ENCODE data around the gene TRPV3. TPM values are rescaled to one million over a fixed set of nuclear protein-coding genes. Genes with fewer than 3 reads are reported as not detected.

Gene TRPV3
- total RNA-seq, 2 experiments from 2014 or later: 0.25 to 0.56 TPM

DNA sequence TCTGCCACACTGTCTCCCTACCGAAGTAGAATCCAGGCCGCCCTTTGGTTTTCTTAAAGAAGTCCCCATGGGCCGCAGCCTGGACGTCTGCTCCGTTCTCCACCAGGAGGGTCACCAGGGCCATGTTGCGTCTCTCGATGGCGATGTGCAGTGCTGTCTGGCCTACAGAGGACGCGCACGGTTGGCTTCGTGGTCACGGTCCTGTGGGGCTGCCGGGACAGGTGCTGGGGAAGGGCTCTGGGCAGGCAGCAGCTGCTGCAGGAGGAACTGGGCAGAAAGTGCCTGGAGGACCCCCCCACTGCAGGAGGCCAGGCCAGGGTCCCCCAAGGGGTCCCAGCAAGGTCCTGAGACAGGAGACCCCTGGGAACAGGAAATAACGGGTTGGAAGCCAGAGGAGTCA lies 32.6 kb upstream of the TRPV3 start:
- H3K27ac Mint-ChIP-seq: no peak overlapping the region
- H3K27me3 Mint-ChIP-seq: no peaks in the 10 kb centered on the region
- Histone ChIP-seq H3K4me3 (ENCODE audit: low read length) (no peak overlapping the region), H3K27me3 (ENCODE audit: control insufficient read depth in 1 of 2, insufficient read depth in 2 of 2, low read length in 2 of 2) (no peaks in the 10 kb centered on the region), H3K27ac (ENCODE audit: low read depth in 1 of 2, low read length in 2 of 2) (no peak overlapping the region), H3K36me3 (ENCODE audit: insufficient read depth, low read length) (peaks cover 12% of the 10 kb centered on the region), H3K4me1 (ENCODE audit: insufficient read depth, low read length) (no peaks in the 10 kb centered on the region), H3K9me3 (ENCODE audit: control insufficient read depth in 1 of 2, insufficient read depth in 1 of 2, low read length in 2 of 2) (no peaks in the 10 kb centered on the region)
- ChIA-PET CTCF (no interaction called here), POLR2A (no interaction called here)
- no peak overlapping the region for H3K4me3 Mint-ChIP-seq
- no peak for DNase-seq
- no peak for ATAC-seq (ENCODE audit: poor library complexity)
- peaks cover 21% of the 10 kb centered on the region for H3K36me3 Mint-ChIP-seq (ENCODE audit: low read depth)
- H3K9me3 Mint-ChIP-seq: no peaks in the 10 kb centered on the region
- no peaks in the 10 kb centered on the region for H3K4me1 Mint-ChIP-seq (ENCODE audit: low read depth)
- TF ChIP-seq, protein P1, sequence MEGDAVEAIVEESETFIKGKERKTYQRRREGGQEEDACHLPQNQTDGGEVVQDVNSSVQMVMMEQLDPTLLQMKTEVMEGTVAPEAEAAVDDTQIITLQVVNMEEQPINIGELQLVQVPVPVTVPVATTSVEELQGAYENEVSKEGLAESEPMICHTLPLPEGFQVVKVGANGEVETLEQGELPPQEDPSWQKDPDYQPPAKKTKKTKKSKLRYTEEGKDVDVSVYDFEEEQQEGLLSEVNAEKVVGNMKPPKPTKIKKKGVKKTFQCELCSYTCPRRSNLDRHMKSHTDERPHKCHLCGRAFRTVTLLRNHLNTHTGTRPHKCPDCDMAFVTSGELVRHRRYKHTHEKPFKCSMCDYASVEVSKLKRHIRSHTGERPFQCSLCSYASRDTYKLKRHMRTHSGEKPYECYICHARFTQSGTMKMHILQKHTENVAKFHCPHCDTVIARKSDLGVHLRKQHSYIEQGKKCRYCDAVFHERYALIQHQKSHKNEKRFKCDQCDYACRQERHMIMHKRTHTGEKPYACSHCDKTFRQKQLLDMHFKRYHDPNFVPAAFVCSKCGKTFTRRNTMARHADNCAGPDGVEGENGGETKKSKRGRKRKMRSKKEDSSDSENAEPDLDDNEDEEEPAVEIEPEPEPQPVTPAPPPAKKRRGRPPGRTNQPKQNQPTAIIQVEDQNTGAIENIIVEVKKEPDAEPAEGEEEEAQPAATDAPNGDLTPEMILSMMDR (IDR thresholded peaks at IDR 0.05): no peak
- intact Hi-C loops (cut with DNase I, micrococcal nuclease): no loop called here

- TF ChIP-seq, protein P1 (IDR thresholded peaks at IDR 0.05): no peak
- Mint-ChIP-seq H3K36me3 (ENCODE audit: low read depth) (peaks cover 21% of the 10 kb centered on the region), H3K9me3 (no peaks in the 10 kb centered on the region), H3K27me3 (no peaks in the 10 kb centered on the region), H3K27ac (no peak overlapping the region), H3K4me3 (no peak overlapping the region), H3K4me1 (ENCODE audit: low read depth) (no peaks in the 10 kb centered on the region)
- ATAC-seq (ENCODE audit: poor library complexity) (no peak), DNase-seq (no peak)
- Histone ChIP-seq H3K9me3 (ENCODE audit: control insufficient read depth in 1 of 2, insufficient read depth in 1 of 2, low read length in 2 of 2) (no peaks in the 10 kb centered on the region), H3K4me1 (ENCODE audit: insufficient read depth, low read length) (no peaks in the 10 kb centered on the region), H3K27ac (ENCODE audit: low read depth in 1 of 2, low read length in 2 of 2) (no peak overlapping the region), H3K36me3 (ENCODE audit: insufficient read depth, low read length) (peaks cover 12% of the 10 kb centered on the region), H3K27me3 (ENCODE audit: control insufficient read depth in 1 of 2, insufficient read depth in 2 of 2, low read length in 2 of 2) (no peaks in the 10 kb centered on the region), H3K4me3 (ENCODE audit: low read length) (no peak overlapping the region)
- intact Hi-C loops (cut with DNase I, micrococcal nuclease): no loop called here
- ChIA-PET POLR2A (no interaction called here), CTCF (no interaction called here)
Measured at GRCh38 chr17:3589784-3590183, 32.2 kb upstream of the TRPV3 start.

DNA sequence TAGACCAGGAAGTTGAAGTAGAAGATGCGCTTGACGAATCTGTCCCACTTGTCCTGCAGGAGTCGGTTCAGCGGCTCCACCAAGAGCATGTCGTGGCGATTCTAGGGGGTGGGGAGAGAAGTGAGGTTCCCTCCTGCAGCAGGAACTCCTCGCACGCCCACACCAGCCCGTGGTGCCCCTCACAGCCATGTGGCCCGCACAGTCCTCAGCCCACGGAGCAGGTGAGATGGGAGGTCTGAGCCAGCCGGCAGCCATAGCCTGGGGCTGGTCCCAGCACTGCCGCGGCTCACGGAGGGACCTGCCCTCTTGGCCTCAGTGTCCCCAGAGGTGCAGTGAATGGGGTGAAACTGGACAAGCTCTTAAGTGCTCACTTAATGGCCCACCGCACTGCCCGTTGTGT lies 28.2 kb upstream of the TRPV3 start:
- ChIA-PET CTCF (no interaction called here), POLR2A (no interaction called here)
- no peak overlapping the region for H3K27ac Mint-ChIP-seq
- DNase-seq: no peak
- Histone ChIP-seq H3K4me1 (ENCODE audit: insufficient read depth, low read length) (no peaks in the 10 kb centered on the region), H3K27ac (ENCODE audit: low read depth in 1 of 2, low read length in 2 of 2) (no peak overlapping the region), H3K9me3 (ENCODE audit: control insufficient read depth in 1 of 2, insufficient read depth in 1 of 2, low read length in 2 of 2) (no peaks in the 10 kb centered on the region), H3K4me3 (ENCODE audit: low read length) (no peak overlapping the region), H3K36me3 (ENCODE audit: insufficient read depth, low read length) (peaks cover 12% of the 10 kb centered on the region), H3K27me3 (ENCODE audit: control insufficient read depth in 1 of 2, insufficient read depth in 2 of 2, low read length in 2 of 2) (no peaks in the 10 kb centered on the region)
- intact Hi-C loops (cut with DNase I, micrococcal nuclease): no loop called here
- TF ChIP-seq, protein P1 (IDR thresholded peaks at IDR 0.05): no peak
- no peak for ATAC-seq (ENCODE audit: poor library complexity)
- H3K9me3 Mint-ChIP-seq: no peaks in the 10 kb centered on the region
- H3K27me3 Mint-ChIP-seq: no peaks in the 10 kb centered on the region
- no peaks in the 10 kb centered on the region for H3K4me1 Mint-ChIP-seq (ENCODE audit: low read depth)
- no peak overlapping the region for H3K4me3 Mint-ChIP-seq
- H3K36me3 Mint-ChIP-seq (ENCODE audit: low read depth): peaks cover 26% of the 10 kb centered on the region
